Measurements from ENCODE around the gene COTL1.

DNA sequence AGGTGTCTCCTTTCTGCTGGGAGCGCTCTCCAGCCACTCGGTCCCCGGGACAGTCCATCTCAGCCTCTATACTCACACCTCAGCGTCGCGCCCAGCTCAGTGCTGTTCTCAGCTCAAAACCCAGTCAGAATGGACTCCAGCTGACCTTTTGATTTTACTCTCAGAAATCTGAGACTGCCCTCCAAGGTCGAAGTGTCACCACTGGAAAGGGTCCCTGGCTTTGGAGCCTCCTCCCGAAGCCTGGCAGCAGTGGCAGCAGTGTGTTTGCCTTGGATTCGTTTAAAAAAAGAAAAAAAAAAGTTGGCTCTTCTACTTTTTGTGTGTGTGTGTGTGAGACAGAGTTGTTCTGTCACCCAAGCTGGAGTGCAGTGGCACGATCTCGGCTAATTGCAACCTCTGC is 40.8 kb upstream of the COTL1 start:
- TF ChIP-seq MAFF (IDR thresholded peaks at IDR 0.05; ENCODE audit: low read depth, low read length) (no peak), MYC (CRISPR knock-in tag; IDR thresholded peaks at IDR 0.05; ENCODE audit: borderline replicate concordance) (no peak), ZBTB33 (CRISPR knock-in tag; IDR thresholded peaks at IDR 0.05) (no peak), NFE2L2 (IDR thresholded peaks at IDR 0.05; ENCODE audit: low read length) (no peak), ZNF629 (CRISPR knock-in tag; conservative IDR thresholded peaks at IDR 0.05) (no peak), SMARCE1 (IDR thresholded peaks at IDR 0.05; ENCODE audit: borderline replicate concordance) (no peak), ZNF510 (CRISPR knock-in tag; IDR thresholded peaks at IDR 0.05; ENCODE audit: low read depth) (no peak), SMARCC2 (IDR thresholded peaks at IDR 0.05) (no peak), RFXANK (CRISPR knock-in tag; IDR thresholded peaks at IDR 0.05) (no peak)
- TF ChIP-seq, protein P1, sequence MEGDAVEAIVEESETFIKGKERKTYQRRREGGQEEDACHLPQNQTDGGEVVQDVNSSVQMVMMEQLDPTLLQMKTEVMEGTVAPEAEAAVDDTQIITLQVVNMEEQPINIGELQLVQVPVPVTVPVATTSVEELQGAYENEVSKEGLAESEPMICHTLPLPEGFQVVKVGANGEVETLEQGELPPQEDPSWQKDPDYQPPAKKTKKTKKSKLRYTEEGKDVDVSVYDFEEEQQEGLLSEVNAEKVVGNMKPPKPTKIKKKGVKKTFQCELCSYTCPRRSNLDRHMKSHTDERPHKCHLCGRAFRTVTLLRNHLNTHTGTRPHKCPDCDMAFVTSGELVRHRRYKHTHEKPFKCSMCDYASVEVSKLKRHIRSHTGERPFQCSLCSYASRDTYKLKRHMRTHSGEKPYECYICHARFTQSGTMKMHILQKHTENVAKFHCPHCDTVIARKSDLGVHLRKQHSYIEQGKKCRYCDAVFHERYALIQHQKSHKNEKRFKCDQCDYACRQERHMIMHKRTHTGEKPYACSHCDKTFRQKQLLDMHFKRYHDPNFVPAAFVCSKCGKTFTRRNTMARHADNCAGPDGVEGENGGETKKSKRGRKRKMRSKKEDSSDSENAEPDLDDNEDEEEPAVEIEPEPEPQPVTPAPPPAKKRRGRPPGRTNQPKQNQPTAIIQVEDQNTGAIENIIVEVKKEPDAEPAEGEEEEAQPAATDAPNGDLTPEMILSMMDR (CRISPR knock-in tag; IDR thresholded peaks at IDR 0.05), result no peak
- TF ChIP-seq, protein P2, sequence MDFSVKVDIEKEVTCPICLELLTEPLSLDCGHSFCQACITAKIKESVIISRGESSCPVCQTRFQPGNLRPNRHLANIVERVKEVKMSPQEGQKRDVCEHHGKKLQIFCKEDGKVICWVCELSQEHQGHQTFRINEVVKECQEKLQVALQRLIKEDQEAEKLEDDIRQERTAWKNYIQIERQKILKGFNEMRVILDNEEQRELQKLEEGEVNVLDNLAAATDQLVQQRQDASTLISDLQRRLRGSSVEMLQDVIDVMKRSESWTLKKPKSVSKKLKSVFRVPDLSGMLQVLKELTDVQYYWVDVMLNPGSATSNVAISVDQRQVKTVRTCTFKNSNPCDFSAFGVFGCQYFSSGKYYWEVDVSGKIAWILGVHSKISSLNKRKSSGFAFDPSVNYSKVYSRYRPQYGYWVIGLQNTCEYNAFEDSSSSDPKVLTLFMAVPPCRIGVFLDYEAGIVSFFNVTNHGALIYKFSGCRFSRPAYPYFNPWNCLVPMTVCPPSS (IDR thresholded peaks at IDR 0.05), result no peak
- TF ChIP-seq, protein P3, sequence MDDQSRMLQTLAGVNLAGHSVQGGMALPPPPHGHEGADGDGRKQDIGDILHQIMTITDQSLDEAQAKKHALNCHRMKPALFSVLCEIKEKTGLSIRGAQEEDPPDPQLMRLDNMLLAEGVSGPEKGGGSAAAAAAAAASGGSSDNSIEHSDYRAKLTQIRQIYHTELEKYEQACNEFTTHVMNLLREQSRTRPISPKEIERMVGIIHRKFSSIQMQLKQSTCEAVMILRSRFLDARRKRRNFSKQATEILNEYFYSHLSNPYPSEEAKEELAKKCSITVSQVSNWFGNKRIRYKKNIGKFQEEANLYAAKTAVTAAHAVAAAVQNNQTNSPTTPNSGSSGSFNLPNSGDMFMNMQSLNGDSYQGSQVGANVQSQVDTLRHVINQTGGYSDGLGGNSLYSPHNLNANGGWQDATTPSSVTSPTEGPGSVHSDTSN (CRISPR knock-in tag; IDR thresholded peaks at IDR 0.05; ENCODE audit: borderline replicate concordance), result no peak
- TF ChIP-seq, protein P4, sequence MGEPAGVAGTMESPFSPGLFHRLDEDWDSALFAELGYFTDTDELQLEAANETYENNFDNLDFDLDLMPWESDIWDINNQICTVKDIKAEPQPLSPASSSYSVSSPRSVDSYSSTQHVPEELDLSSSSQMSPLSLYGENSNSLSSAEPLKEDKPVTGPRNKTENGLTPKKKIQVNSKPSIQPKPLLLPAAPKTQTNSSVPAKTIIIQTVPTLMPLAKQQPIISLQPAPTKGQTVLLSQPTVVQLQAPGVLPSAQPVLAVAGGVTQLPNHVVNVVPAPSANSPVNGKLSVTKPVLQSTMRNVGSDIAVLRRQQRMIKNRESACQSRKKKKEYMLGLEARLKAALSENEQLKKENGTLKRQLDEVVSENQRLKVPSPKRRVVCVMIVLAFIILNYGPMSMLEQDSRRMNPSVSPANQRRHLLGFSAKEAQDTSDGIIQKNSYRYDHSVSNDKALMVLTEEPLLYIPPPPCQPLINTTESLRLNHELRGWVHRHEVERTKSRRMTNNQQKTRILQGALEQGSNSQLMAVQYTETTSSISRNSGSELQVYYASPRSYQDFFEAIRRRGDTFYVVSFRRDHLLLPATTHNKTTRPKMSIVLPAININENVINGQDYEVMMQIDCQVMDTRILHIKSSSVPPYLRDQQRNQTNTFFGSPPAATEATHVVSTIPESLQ (CRISPR knock-in tag; conservative IDR thresholded peaks at IDR 0.05), result no peak
- TF ChIP-seq, protein P5, sequence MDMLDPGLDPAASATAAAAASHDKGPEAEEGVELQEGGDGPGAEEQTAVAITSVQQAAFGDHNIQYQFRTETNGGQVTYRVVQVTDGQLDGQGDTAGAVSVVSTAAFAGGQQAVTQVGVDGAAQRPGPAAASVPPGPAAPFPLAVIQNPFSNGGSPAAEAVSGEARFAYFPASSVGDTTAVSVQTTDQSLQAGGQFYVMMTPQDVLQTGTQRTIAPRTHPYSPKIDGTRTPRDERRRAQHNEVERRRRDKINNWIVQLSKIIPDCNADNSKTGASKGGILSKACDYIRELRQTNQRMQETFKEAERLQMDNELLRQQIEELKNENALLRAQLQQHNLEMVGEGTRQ (IDR thresholded peaks at IDR 0.05; ENCODE audit: low read depth, low read length), result no peak
- TF ChIP-seq, protein P5 (CRISPR knock-in tag; IDR thresholded peaks at IDR 0.05; ENCODE audit: borderline replicate concordance), result no peak
